Sigmoid colon (tissue), 7 donors: ENCODE measurements around the gene RAC2. TPM values are rescaled to one million over a fixed set of nuclear protein-coding genes. Genes with fewer than 3 reads are reported as not detected.

Source experiments
- DNase-seq: peaks from one replicate; pipeline ENCODE4 v3.0.0-alpha.2; 2019
- H3K27ac ChIP-seq, 4 donors: fragments of 200-600 bp; sonication (generic); one replicate each; pipeline ENCODE4 v1.5.1; 2016 to 2019; ENCODE audit warnings: mild to moderate bottlenecking in 1 of 4
- H3K27me3 ChIP-seq, 3 donors: fragments of 200-600 bp; sonication (generic); one replicate each; pipeline ENCODE4 v1.5.1; 2019; ENCODE audit warnings: mild to moderate bottlenecking in 1 of 3
- H3K36me3 ChIP-seq, 4 donors: fragments of 200-600 bp; sonication (generic); one replicate each; pipeline ENCODE4 v1.5.1; 2016 to 2019
- H3K4me1 ChIP-seq, 4 donors: fragments of 200-600 bp; sonication (generic); one replicate each; pipeline ENCODE4 v1.5.1; 2017 to 2019
- H3K4me3 ChIP-seq, 4 donors: fragments of 200-600 bp; sonication (generic); one replicate each; pipeline ENCODE4 v1.5.1; 2017 to 2019; ENCODE audit warnings: mild to moderate bottlenecking in 2 of 4, moderate library complexity in 1 of 4
- H3K9me3 ChIP-seq, 4 donors: fragments of 200-600 bp in 3 of 4; sonication (generic) in 3 of 4; one replicate each; pipeline versions ENCODE4 v1.5.1 to v1.6.1; 2013 to 2019
- EP300 ChIP-seq, 4 donors: sonication (generic); formaldehyde crosslinking; IDR thresholded peaks; one replicate each; pipeline ENCODE4 v1.6.1; 2017; ENCODE audit warnings: antibody characterized with exemption in 4 of 4
- POLR2A ChIP-seq, 2 donors: fragments of 450-650 bp; IDR thresholded peaks; one replicate each; pipeline ENCODE4 v1.6.1; 2016; ENCODE audit warnings: antibody characterized with exemption in 2 of 2, mild to moderate bottlenecking in 2 of 2, moderate library complexity in 2 of 2
- POLR2AphosphoS5 ChIP-seq, 4 donors: sonication (generic); formaldehyde crosslinking; IDR thresholded peaks; one replicate each; pipeline ENCODE4 v1.6.1; 2017; ENCODE audit warnings: antibody characterized with exemption in 4 of 4
- WGBS, 2 donors: extraction: QIAGEN DNeasy Blood & Tissue Kit; methylation state at CpG; one replicate each; pipeline ENCODE4 v1.1.7; 2013; 5-methylcytosine and 5-hydroxymethylcytosine counted together
- intact Hi-C: fragments of 100-400 bp; cut with DNase I; formaldehyde crosslinking; loops from one replicate; pipeline ENCODE4 v1.15.1; 2023
- polyA plus RNA-seq, 3 donors: library from polyadenylated mRNA; stranded (reverse); fragments of 200-250 nt; gene quantifications; one replicate each; pipeline ENCODE4 v1.2.3, GENCODE V29; 2013
- total RNA-seq, 4 donors: library from RNA; depleted of rRNA; stranded (reverse); fragments of >200 nt; gene quantifications; one replicate each; pipeline ENCODE4 v1.1.0, GENCODE V29; 2016
- TF ChIP-seq, protein P1 (sequence below), 4 experiments: fragments of 450-650 bp in 3 of 4; fragments of 200-600 bp in 1 of 4; IDR thresholded peaks; one replicate each; pipeline ENCODE4 v1.5.1; 2016 to 2019; ENCODE audit warnings: antibody characterized with exemption in 4 of 4, mild to moderate bottlenecking in 3 of 4, moderate library complexity in 2 of 4
- donor health status: healthy with polysubstance abuse.
- donor health status: Bipolar disorder and iron deficiency.
- donor health status: healthy.

Gene RAC2
- total and polyA plus RNA-seq, 7 donors, result 3.0 to 138 (median 8.0) TPM

DNA sequence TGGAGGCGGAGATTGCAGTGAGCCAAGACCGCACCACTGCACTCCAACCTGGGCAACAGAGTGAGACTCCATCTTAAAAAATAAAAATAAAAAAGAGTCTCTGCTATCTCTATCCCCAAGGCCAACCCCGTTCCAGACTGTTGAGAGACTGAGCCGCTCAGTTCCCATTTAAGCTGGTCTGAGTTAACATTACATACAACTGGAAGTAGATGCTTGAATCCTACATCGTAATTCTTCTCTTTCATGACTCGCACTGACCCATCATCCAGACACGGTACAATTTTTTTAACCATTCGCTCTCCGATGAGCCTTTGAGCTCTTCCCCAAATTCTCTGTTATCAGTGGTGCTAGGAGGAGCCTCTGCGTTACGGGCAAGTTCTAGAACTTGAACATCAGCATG is 33.3 kb upstream of the RAC2 start:
- intact Hi-C loops, result no loop called here
- no peak overlapping the region for H3K27ac ChIP-seq
- DNase-seq, result no peak
- peaks cover 0 to 73% (median 12%) of the 10 kb centered on the region in 3 donors for H3K27me3 ChIP-seq
- H3K4me3 ChIP-seq, result no peak overlapping the region
- WGBS, 2 donors, result 76 to 84% methylated on average over 11 of the region's 11 CpGs
- no peak for TF ChIP-seq POLR2A (IDR thresholded peaks at IDR 0.05)
- TF ChIP-seq, protein P1, sequence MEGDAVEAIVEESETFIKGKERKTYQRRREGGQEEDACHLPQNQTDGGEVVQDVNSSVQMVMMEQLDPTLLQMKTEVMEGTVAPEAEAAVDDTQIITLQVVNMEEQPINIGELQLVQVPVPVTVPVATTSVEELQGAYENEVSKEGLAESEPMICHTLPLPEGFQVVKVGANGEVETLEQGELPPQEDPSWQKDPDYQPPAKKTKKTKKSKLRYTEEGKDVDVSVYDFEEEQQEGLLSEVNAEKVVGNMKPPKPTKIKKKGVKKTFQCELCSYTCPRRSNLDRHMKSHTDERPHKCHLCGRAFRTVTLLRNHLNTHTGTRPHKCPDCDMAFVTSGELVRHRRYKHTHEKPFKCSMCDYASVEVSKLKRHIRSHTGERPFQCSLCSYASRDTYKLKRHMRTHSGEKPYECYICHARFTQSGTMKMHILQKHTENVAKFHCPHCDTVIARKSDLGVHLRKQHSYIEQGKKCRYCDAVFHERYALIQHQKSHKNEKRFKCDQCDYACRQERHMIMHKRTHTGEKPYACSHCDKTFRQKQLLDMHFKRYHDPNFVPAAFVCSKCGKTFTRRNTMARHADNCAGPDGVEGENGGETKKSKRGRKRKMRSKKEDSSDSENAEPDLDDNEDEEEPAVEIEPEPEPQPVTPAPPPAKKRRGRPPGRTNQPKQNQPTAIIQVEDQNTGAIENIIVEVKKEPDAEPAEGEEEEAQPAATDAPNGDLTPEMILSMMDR (IDR thresholded peaks at IDR 0.05), result no peak
- no peak for TF ChIP-seq POLR2AphosphoS5 (IDR thresholded peaks at IDR 0.05)
- no peak for TF ChIP-seq EP300 (IDR thresholded peaks at IDR 0.05)
- H3K4me1 ChIP-seq, result no peaks in the 10 kb centered on the region
- no peaks in the 10 kb centered on the region for H3K36me3 ChIP-seq
- H3K9me3 ChIP-seq, result no peaks in the 10 kb centered on the region

DNA sequence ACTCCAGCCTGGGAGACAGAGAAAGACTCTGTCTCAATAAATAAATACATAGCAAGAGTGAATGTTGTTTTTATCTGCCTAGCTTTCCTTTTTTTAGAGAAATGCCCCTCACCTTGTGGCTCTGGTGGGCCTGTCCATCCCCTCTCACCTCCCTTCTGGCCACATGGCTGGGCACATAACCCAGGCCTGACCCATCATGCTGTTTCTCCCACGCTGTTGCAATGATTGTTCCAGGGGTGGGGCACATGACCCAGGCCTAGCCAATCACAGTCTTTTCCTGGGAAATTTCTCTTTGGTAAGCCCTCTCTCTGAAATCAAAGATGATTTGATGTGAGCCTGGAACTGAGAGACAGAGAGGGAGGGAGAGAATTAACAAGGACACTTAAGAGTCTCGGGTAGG is 32.7 kb upstream of the RAC2 start:
- intact Hi-C loops, result no loop called here
- TF ChIP-seq POLR2AphosphoS5 (IDR thresholded peaks at IDR 0.05) (no peak), EP300 (IDR thresholded peaks at IDR 0.05) (no peak), POLR2A (IDR thresholded peaks at IDR 0.05) (no peak)
- TF ChIP-seq, protein P1 (IDR thresholded peaks at IDR 0.05), result no peak
- WGBS, 2 donors, result 49 to 68% methylated on average over 2 of the region's 2 CpGs
- no peaks in the 10 kb centered on the region for H3K4me1 ChIP-seq
- peaks cover 0 to 67% (median 12%) of the 10 kb centered on the region in 3 donors for H3K27me3 ChIP-seq
- DNase-seq, result no peak
- no peak overlapping the region for H3K27ac ChIP-seq
- no peaks in the 10 kb centered on the region for H3K36me3 ChIP-seq
- no peak overlapping the region for H3K4me3 ChIP-seq
- no peaks in the 10 kb centered on the region for H3K9me3 ChIP-seq

DNA sequence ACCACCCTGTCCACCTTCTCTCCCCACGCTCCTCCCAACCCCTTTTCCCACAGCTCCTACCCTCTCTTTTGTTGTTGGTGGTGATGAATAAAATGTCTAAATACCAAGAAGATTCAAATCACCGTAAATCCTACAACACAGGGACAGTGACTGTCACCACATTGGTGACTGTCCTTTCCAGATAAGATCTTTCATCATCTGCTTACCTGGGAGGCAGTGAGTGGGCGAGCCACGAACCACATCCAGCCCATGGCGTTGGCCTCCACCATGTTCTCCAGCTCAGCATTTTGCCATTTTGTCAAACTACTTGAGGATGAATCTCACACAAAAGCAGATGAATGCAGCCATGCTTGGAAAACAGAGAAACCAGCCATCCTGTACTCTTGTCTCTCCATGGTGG is 31.6 kb upstream of the RAC2 start:
- Histone ChIP-seq H3K27ac (no peak overlapping the region), H3K27me3 (peaks cover 0 to 56% (median 7%) of the 10 kb centered on the region in 3 donors), H3K9me3 (no peaks in the 10 kb centered on the region), H3K36me3 (no peaks in the 10 kb centered on the region), H3K4me1 (no peaks in the 10 kb centered on the region), H3K4me3 (no peak overlapping the region)
- intact Hi-C loops, result no loop called here
- WGBS, 2 donors, result 71 to 85% methylated on average over 5 of the region's 5 CpGs
- no peak for TF ChIP-seq EP300 (IDR thresholded peaks at IDR 0.05)
- no peak for TF ChIP-seq POLR2AphosphoS5 (IDR thresholded peaks at IDR 0.05)
- TF ChIP-seq, protein P1 (IDR thresholded peaks at IDR 0.05), result no peak
- no peak for TF ChIP-seq POLR2A (IDR thresholded peaks at IDR 0.05)
- no peak for DNase-seq

DNA sequence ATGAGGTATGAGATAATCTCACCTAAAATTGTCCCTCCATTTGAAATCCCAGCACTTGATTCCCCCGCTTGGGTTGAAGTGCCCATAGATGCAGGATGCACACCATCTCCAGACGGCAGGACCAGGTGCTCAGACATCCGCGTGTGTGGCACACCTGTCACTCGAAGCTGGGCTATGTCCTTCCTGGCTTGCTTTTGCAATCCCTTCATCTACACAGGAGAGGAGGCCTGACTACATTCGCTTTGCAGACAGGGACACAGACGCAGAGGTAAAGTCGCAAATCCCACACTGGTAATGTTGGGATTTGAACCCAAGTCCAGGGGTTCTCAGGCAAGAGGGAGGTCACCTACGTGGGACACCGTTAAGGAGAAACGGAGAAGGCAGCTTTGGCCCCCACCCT is 31.1 kb upstream of the RAC2 start:
- 84 to 86% methylated on average over 11 of the region's 11 CpGs for WGBS, 2 donors
- TF ChIP-seq, protein P1 (IDR thresholded peaks at IDR 0.05), result no peak
- TF ChIP-seq EP300 (IDR thresholded peaks at IDR 0.05), result no peak
- no peak for TF ChIP-seq POLR2AphosphoS5 (IDR thresholded peaks at IDR 0.05)
- no peak for TF ChIP-seq POLR2A (IDR thresholded peaks at IDR 0.05)
- H3K4me3 ChIP-seq, result no peak overlapping the region
- H3K27me3 ChIP-seq, result peaks cover 0 to 53% (median 7%) of the 10 kb centered on the region in 3 donors
- intact Hi-C loops, result no loop called here
- no peaks in the 10 kb centered on the region for H3K9me3 ChIP-seq
- H3K36me3 ChIP-seq, result no peaks in the 10 kb centered on the region
- H3K4me1 ChIP-seq, result no peaks in the 10 kb centered on the region
- DNase-seq, result no peak
- no peak overlapping the region for H3K27ac ChIP-seq

DNA sequence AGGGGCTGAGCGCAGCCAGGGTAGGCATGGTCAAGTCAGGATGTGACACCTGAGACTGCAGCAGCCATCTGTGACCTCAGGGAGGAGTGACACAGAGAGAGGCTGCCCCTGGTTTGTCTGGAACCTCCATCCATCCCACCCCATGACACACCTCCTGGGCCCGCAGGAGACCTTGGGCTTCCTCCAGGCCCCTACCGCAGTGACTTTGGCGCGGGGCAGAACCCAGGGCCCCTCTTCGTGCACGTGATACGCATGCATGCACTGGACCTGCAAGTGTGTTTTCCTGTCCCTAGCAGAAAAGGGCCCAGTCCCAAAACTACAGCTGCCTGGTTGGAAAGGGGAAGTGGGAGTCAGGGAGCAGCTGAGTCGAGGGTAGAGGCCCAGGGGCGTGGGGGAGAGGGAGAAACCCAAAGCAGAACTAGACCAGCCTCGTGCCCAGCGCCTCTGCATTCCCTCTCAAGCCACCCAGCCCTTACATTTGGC is 30.4 kb upstream of the RAC2 start:
- DNase-seq, result peak; percentile 79
- H3K4me1 ChIP-seq, result no peaks in the 10 kb centered on the region
- intact Hi-C loops, result no loop called here
- no peak overlapping the region for H3K4me3 ChIP-seq
- no peaks in the 10 kb centered on the region for H3K36me3 ChIP-seq
- 60 to 72% methylated on average over 12 of the region's 12 CpGs for WGBS, 2 donors
- no peaks in the 10 kb centered on the region for H3K9me3 ChIP-seq
- no peak for TF ChIP-seq POLR2AphosphoS5 (IDR thresholded peaks at IDR 0.05)
- TF ChIP-seq EP300 (IDR thresholded peaks at IDR 0.05), result no peak
- TF ChIP-seq, protein P1 (IDR thresholded peaks at IDR 0.05), result no peak
- TF ChIP-seq POLR2A (IDR thresholded peaks at IDR 0.05), result no peak
- H3K27ac ChIP-seq, result no peak overlapping the region
- peaks cover 0 to 51% (median 7%) of the 10 kb centered on the region in 3 donors for H3K27me3 ChIP-seq
